HTERT RPE-1 (cell line): ENCODE measurements around the gene MPRIP.

ENCODE experiments used
- in situ Hi-C: fragments of 300-500 bp; cut with MboI; formaldehyde crosslinking; loops from 4 replicates; pipeline ENCODE4 v1.14.3; 2020; ENCODE audit warnings: low sequenced_read_pairs

MPRIP gene

GRCh38 chr17:17084317-17084835 is 42.1 kb downstream of the MPRIP start:
- in situ Hi-C loops = no loop called here

GRCh38 chr17:17084941-17085340 is 42.7 kb downstream of the MPRIP start:
- in situ Hi-C loops = no loop called here

- in situ Hi-C loops = no loop called here
Observed at GRCh38 chr17:17086585-17086984, 44.3 kb downstream of the MPRIP start.

- in situ Hi-C loops = no loop called here
Observed at GRCh38 chr17:17087424-17088015, 45.3 kb downstream of the MPRIP start.

GRCh38 chr17:17088086-17088485 is 45.8 kb downstream of the MPRIP start:
- in situ Hi-C loops = no loop called here

GRCh38 chr17:17088541-17089525 is 46.6 kb downstream of the MPRIP start:
- in situ Hi-C loops = no loop called here

GRCh38 chr17:17089796-17090641 is 47.8 kb downstream of the MPRIP start:
- in situ Hi-C loops = no loop called here

GRCh38 chr17:17090642-17091103 is 48.4 kb downstream of the MPRIP start:
- in situ Hi-C loops = no loop called here

GRCh38 chr17:17091276-17091675 is 49.0 kb downstream of the MPRIP start:
- in situ Hi-C loops = no loop called here

- in situ Hi-C loops = no loop called here
Observed at GRCh38 chr17:17091856-17092756, 49.8 kb downstream of the MPRIP start.

GRCh38 chr17:17093764-17094163 is 51.5 kb downstream of the MPRIP start:
- in situ Hi-C loops = no loop called here

GRCh38 chr17:17096438-17097178 is 54.4 kb downstream of the MPRIP start:
- in situ Hi-C loops = no loop called here

- in situ Hi-C loops = no loop called here
Observed at GRCh38 chr17:17097763-17098345, 55.6 kb downstream of the MPRIP start.

GRCh38 chr17:17098551-17099179 is 56.4 kb downstream of the MPRIP start:
- in situ Hi-C loops = no loop called here

- in situ Hi-C loops = no loop called here
Observed at GRCh38 chr17:17102176-17102575, 59.9 kb downstream of the MPRIP start.

- in situ Hi-C loops = no loop called here
Observed at GRCh38 chr17:17103160-17103559, 60.9 kb downstream of the MPRIP start.

GRCh38 chr17:17104036-17104435 is 61.8 kb downstream of the MPRIP start:
- in situ Hi-C loops = no loop called here

GRCh38 chr17:17104494-17104893 is 62.2 kb downstream of the MPRIP start:
- in situ Hi-C loops = no loop called here
